GM21825 (cell line): ENCODE results near the gene PRSS2.

ENCODE experiments used
- ATAC-seq: cut with Tn5 transposase; IDR thresholded peaks from one replicate; pipeline ENCODE4 v1.9.1; 2021; ENCODE audit warnings: mild to moderate bottlenecking, moderate library complexity; ENCODE audit not compliant: unreplicated experiment

The PRSS2 gene

DNA sequence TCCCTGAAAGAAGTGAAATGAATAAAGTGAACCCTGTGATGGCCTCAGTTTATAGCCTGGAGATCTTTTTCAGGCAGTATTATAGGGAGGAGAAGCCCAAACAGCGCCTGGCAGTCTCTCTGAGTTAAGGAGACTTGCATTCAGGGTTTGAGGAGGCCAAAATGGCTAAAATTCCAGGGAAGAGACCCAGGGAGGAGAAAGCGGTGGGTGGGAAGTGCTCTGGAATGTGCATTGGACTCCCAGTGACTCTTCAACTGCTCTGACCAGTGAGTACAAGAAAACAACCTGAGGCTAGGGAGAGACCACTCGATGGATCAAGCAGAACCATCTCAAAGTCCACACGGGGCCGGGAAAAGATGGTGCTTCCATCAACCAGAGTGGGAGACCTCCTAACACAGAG lies 48.8 kb downstream of the PRSS2 start:
- ATAC-seq, result no peak

DNA sequence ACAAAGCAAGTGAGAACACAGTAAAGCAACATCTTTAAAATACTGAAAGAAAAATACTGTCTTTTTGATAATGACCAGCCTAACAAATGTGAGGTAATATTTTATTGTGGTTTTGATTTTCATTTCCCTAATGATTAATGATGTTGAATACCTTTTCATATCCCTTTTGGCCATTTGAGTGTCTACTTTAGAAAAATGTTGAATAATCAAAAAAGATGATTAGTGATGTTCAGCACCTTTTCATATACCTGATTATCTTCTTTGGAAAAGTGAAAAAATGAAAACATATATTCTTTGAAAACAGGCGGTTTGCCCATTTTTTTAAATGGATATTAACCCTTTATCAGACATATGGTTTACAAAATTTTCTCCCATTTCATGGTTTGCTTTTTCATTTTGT lies 51.9 kb downstream of the PRSS2 start:
- no peak for ATAC-seq
